HG03342 (cell line): ENCODE measurements around the gene PLXNA3.

Experiments used
- ATAC-seq: cut with Tn5 transposase; IDR thresholded peaks from one replicate; pipeline ENCODE4 v1.9.1; 2021; ENCODE audit warnings: mild to moderate bottlenecking, moderate library complexity; ENCODE audit not compliant: unreplicated experiment

The PLXNA3 gene

GRCh38 chrX:154458116-154458953 is at the start of gene PLXNA3:
Gene PLXNA3, plus strand, starts transcription at chrX:154458281. Its CDS starts 1,903 bp downstream, at chrX:154460184.
- peak; percentile 54 for ATAC-seq

- no peak for ATAC-seq
These were observed 49.3 kb upstream of the PLXNA3 start for GRCh38 chrX:154408659-154409221.

DNA sequence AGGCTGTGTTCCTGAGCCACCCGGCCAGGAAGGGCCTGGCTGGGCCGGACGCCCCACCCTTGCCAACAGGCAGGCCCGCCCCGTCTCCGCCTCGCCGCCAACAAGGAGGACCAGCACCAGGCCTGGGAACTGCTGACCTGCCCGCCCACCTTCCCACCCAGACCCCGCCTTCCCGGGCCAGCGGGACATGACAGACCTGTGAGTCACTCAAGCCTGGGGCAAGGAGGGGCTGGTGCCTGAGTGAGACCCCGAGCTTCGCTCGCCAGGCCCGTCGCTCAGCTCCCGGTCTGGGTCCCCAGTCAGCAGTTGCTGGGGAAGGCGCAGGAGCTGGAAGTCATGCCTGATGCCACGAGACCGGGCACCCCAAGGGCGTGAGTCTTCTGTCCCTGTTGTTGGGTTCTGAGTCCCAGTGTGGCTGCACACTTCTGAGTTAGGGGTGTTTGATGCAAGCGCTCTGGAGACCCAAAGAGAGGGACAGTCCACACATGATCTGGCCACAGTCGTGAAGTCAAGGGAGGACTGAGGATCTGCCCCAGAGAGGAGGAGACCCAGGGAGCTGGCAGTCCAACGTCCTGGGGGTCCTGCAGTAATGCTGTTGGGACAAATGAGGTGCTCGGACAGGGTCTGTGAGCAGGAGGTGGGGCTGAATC is 48.7 kb upstream of the PLXNA3 start, which contains the start of gene DNASE1L1:
Gene DNASE1L1 (minus strand): TSS at position 33 of the 650 bp plus-strand sequence. CDS start 3,686 bp downstream, outside the sequence.
- ATAC-seq = no peak

GRCh38 chrX:154411981-154412340 is 46.1 kb upstream of the PLXNA3 start:
- peak; percentile 64 for ATAC-seq

DNA sequence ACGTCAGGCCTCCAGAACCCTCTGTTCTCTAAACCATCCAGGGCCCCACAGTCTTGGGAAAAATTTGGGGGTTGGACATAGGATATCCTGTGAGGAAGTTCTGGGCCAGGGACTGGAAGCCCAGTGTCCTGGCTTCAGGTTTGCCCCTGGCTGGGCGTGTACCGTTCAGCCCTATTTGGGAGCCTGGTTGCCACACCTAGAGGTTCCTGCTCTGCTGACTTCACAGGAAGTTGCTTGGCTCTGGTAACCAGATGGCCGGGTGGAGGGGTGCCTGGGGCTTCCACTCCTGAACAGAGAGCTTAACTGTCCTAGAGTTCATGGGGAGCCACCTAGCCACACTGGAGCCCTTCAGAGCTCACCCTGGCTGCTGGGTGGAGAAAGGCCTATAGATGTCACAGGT is 45.6 kb upstream of the PLXNA3 start:
- no peak for ATAC-seq

DNA sequence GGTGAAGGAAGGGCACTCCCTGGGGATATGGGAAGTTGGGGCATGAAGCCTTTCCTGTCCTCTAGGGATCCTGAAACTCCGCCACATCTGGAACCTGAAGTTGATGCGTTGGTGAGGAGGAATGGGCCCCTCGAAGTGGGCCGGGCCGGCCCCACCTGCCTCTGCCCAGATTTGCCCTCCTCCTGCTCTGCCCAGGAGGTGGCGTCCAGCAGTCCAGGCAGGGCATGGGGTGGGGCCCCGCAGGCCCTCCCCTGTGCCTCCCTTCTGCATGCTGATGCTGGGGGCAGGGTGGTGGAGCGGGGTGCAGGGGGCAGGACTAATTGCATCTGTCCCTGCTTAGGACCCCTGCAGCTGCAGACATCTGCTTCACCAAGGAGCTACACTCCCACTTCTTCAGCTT is 44.9 kb upstream of the PLXNA3 start:
- no peak for ATAC-seq

DNA sequence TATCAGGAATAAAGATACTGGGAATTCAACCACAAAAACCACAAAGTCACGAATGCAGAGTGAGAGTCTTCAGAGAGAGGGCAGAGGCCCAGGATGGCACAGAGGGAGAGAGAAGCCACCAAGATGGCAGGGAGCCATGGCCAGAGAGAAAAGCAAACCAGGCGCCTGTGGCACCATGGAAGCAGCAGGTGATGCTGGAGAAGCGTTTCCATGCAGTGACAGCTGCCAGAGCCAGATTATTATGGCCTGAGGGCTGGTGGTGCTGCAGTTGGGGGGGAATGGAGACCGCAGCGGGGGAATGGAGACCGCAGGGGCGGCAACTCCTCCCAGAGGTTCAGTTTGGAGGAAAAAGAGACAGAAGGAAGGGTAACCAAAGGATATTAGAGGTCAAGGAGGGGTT is 40.9 kb upstream of the PLXNA3 start:
- no peak for ATAC-seq

- ATAC-seq = no peak
These were observed 38.9 kb upstream of the PLXNA3 start for GRCh38 chrX:154419189-154419588.

GRCh38 chrX:154419688-154420401 is 38.2 kb upstream of the PLXNA3 start:
- no peak for ATAC-seq

GRCh38 chrX:154420402-154420756 is 37.7 kb upstream of the PLXNA3 start:
- no peak for ATAC-seq

GRCh38 chrX:154426916-154427770 is 30.9 kb upstream of the PLXNA3 start:
- ATAC-seq = no peak

- ATAC-seq = peak; percentile 97
These were observed 29.6 kb upstream of the PLXNA3 start, which contains the start of gene ATP6AP1 for GRCh38 chrX:154428176-154429171. Gene ATP6AP1, plus strand, starts transcription at chrX:154428677. Its CDS starts 16 bp downstream, at chrX:154428693.

DNA sequence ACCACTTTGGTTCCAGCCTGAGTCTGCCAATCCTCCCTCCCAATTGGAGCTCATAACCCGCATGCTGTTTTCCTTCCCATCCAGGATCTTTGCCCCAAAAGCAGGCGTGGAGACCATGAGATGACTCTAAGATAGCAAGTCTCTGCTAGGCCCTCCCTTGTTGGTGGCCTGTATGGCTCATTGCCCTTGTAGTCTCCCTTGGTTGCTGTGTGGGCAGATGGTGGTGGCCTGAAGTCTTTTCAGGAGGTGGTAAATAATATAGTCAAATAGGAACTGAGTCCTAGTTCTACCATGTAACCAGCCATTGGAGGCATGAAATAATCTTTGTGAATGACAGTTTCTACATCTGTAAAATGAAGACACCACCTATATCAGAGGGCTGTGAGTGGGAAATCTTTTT is 28.4 kb upstream of the PLXNA3 start:
- ATAC-seq = no peak

- no peak for ATAC-seq
These were observed 27.6 kb upstream of the PLXNA3 start for GRCh38 chrX:154430479-154430878.

GRCh38 chrX:154430916-154431315 is 27.2 kb upstream of the PLXNA3 start:
- ATAC-seq = no peak

GRCh38 chrX:154431341-154431740 is 26.7 kb upstream of the PLXNA3 start:
- ATAC-seq = no peak

- ATAC-seq = no peak
These were observed 25.9 kb upstream of the PLXNA3 start for GRCh38 chrX:154432210-154432609.

- ATAC-seq = no peak
These were observed 24.5 kb upstream of the PLXNA3 start for GRCh38 chrX:154433605-154434004.
